ENCODE data around the gene VWA5B2. TPM values are rescaled to one million over a fixed set of nuclear protein-coding genes. Genes with fewer than 3 reads are reported as not detected.

The VWA5B2 gene
- total and polyA plus RNA-seq, 2 of the 13 experiments (the other 11 are each of a cell fraction or from before 2014, with no cell fraction given), result 0.03 to 0.04 TPM

DNA sequence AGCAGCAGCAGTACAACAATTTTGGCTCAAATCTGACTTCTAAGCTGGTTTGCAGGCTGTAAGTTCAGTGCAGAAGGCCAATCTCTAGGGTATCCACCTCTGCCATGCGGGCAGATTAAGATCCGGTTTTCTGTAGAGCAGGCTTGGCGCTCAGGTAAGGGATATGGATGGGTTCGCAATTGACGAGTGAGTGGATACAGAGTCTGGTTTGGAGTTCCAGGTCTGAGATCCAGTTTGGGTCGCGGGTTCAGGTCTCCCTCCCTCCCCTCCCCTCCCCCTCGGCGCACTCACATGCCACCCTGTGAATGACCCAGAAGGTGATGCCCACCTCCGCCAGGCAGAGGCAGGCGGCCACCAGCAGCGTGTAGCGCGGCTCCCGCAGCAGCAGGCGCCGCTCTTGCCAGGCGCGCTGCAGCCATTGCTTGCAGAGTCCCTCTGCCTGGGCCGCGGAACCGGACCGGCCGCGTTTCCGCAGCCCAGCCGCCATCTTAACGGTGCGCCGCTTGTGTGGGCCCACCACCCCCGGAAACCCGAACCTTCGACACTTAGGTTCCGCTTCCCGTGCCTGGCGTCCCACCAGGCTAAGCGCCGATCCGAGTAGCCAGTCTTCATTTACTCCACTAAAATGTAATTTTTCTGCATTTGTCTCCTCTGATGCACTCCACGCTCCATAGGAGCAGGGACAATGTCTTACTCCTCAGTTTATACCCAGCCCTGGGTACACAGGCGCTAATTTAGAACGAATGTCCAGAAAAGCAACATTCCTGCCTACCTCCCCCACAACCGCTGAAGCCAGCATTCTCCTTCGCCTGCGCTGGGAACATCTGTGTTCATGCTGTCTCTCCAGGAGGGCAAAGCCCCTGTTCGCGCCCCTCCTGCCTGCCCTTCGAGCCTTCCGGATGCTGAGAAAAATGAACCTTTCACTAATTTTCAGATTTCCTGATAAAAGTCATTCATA lies 19.3 kb downstream of the VWA5B2 start, which contains the start of gene ALG3 (continued):
- TF ChIP-seq HHEX (CRISPR knock-in tag; IDR thresholded peaks at IDR 0.05) (no peak), ZNF354B (CRISPR knock-in tag; IDR thresholded peaks at IDR 0.05) (no peak), CEBPB (IDR thresholded peaks at IDR 0.05; ENCODE audit: borderline replicate concordance, low read depth, low read length) (no peak), SNRNP70 (IDR thresholded peaks at IDR 0.05; ENCODE audit: low read depth, low read length) (no peak), SIN3A (IDR thresholded peaks at IDR 0.05; ENCODE audit: borderline replicate concordance, low read depth, low read length) (peak; percentile 93; the same call in 1 of the 2 replicates), JUND (CRISPR knock-in tag; IDR thresholded peaks at IDR 0.05) (no peak), THAP11 (CRISPR knock-in tag; IDR thresholded peaks at IDR 0.05) (peak; percentile 90), ATAD3A (CRISPR knock-in tag; IDR thresholded peaks at IDR 0.05) (no peak), SNAPC2 (CRISPR knock-in tag; IDR thresholded peaks at IDR 0.05) (no peak), CBX2 (IDR thresholded peaks at IDR 0.05; ENCODE audit: low read depth, low read length) (no peak), CBX2 (CRISPR knock-in tag; IDR thresholded peaks at IDR 0.05; ENCODE audit: low read depth) (no peak), PAF1 (CRISPR knock-in tag; IDR thresholded peaks at IDR 0.05) (no peak), TBL1XR1 (IDR thresholded peaks at IDR 0.05; ENCODE audit: borderline replicate concordance, low read length, partially characterized antibody) (no peak), ZKSCAN1 (IDR thresholded peaks at IDR 0.05; ENCODE audit: low read length) (peak; percentile 32; the same call in 1 of the 2 replicates), ZFY (CRISPR knock-in tag; IDR thresholded peaks at IDR 0.05) (peak; percentile 85), CHCHD3 (CRISPR knock-in tag; IDR thresholded peaks at IDR 0.05) (no peak)
- TF ChIP-seq, protein P1, sequence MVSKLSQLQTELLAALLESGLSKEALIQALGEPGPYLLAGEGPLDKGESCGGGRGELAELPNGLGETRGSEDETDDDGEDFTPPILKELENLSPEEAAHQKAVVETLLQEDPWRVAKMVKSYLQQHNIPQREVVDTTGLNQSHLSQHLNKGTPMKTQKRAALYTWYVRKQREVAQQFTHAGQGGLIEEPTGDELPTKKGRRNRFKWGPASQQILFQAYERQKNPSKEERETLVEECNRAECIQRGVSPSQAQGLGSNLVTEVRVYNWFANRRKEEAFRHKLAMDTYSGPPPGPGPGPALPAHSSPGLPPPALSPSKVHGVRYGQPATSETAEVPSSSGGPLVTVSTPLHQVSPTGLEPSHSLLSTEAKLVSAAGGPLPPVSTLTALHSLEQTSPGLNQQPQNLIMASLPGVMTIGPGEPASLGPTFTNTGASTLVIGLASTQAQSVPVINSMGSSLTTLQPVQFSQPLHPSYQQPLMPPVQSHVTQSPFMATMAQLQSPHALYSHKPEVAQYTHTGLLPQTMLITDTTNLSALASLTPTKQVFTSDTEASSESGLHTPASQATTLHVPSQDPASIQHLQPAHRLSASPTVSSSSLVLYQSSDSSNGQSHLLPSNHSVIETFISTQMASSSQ (IDR thresholded peaks at IDR 0.05; ENCODE audit: low read depth), result no peak
- TF ChIP-seq, protein P1 (CRISPR knock-in tag; IDR thresholded peaks at IDR 0.05; ENCODE audit: borderline replicate concordance), result peak; percentile 82
- TF ChIP-seq, protein P2, sequence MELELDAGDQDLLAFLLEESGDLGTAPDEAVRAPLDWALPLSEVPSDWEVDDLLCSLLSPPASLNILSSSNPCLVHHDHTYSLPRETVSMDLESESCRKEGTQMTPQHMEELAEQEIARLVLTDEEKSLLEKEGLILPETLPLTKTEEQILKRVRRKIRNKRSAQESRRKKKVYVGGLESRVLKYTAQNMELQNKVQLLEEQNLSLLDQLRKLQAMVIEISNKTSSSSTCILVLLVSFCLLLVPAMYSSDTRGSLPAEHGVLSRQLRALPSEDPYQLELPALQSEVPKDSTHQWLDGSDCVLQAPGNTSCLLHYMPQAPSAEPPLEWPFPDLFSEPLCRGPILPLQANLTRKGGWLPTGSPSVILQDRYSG (CRISPR knock-in tag; IDR thresholded peaks at IDR 0.05), result no peak; the same call in 1 of the 2 replicates
- TF ChIP-seq, protein P3, sequence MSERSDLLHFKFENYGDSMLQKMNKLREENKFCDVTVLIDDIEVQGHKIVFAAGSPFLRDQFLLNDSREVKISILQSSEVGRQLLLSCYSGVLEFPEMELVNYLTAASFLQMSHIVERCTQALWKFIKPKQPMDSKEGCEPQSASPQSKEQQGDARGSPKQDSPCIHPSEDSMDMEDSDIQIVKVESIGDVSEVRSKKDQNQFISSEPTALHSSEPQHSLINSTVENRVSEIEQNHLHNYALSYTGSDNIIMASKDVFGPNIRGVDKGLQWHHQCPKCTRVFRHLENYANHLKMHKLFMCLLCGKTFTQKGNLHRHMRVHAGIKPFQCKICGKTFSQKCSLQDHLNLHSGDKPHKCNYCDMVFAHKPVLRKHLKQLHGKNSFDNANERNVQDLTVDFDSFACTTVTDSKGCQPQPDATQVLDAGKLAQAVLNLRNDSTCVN (CRISPR knock-in tag; IDR thresholded peaks at IDR 0.05; ENCODE audit: borderline replicate concordance), result 0 out of 2 replicates have a peak, but pooled peaks have one; percentile 50
- TF ChIP-seq, protein P4, sequence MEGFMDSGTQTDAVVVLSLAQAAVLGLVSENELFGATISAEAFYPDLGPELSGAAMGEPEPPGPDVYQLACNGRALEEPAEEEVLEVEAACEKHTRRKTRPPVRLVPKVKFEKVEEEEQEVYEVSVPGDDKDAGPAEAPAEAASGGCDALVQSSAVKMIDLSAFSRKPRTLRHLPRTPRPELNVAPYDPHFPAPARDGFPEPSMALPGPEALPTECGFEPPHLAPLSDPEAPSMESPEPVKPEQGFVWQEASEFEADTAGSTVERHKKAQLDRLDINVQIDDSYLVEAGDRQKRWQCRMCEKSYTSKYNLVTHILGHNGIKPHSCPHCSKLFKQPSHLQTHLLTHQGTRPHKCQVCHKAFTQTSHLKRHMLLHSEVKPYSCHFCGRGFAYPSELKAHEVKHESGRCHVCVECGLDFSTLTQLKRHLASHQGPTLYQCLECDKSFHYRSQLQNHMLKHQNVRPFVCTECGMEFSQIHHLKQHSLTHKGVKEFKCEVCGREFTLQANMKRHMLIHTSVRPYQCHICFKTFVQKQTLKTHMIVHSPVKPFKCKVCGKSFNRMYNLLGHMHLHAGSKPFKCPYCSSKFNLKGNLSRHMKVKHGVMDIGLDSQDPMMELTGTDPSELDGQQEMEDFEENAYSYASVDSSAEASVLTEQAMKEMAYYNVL (CRISPR knock-in tag; IDR thresholded peaks at IDR 0.05; ENCODE audit: borderline replicate concordance), result no peak; the same call in 1 of the 2 replicates

Data from HepG2 (cell line).